Measurements from ENCODE around the gene PATJ.

The PATJ gene

DNA sequence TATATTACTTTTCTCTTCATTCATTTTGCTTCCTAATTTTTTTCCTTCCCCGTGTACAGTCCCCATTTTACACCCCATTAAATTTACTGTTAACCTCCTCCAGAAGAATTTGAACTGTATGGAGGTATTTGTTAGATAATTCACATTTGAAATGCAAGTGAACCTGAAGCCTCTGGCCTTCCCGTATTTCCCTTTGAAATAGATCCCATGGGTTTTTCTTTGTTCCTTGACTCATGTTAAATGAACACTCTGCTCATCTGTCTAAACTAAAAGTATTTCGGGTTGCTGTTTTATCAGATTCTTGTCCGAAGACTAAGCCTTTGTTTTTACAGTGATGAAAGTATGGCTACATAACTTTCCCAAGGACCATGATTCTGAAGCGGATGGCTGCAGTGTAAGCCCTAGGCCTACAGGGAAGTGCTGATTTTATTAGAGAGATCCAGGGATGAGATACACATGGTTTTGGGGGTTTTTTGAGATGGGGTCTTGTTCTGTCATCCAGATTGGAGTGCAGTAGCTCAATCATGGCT is 187.9 kb downstream of the PATJ start:
- Histone ChIP-seq H3K4me1 (ENCODE audit: insufficient read depth, low read length) (no peaks in the 10 kb centered on the region), H3K36me3 (ENCODE audit: insufficient read depth, low read length) (no peaks in the 10 kb centered on the region), H4K20me1 (ENCODE audit: insufficient read depth, low read length) (no peaks in the 10 kb centered on the region), H2AFZ (ENCODE audit: low read depth, low read length) (no peak overlapping the region), H3K27ac (ENCODE audit: low read length) (no peak overlapping the region), H3K9ac (ENCODE audit: low read depth, low read length) (no peak overlapping the region), H3K9me3 (ENCODE audit: insufficient read depth, low read length, severe bottlenecking) (no peaks in the 10 kb centered on the region), H3K79me2 (ENCODE audit: insufficient read depth, low read length) (no peaks in the 10 kb centered on the region), H3K27me3 (ENCODE audit: insufficient read depth, low read length, poor library complexity) (no peaks in the 10 kb centered on the region), H3K4me2 (ENCODE audit: insufficient read depth, low read length) (no peak overlapping the region), H3K4me3 (ENCODE audit: low read depth in 1 of 2, low read length in 2 of 2) (no peak overlapping the region)
- TF ChIP-seq EZH2 (IDR thresholded peaks at IDR 0.05; ENCODE audit: borderline replicate concordance, low read depth, low read length, severe bottlenecking), result no peak
- TF ChIP-seq, protein P1, sequence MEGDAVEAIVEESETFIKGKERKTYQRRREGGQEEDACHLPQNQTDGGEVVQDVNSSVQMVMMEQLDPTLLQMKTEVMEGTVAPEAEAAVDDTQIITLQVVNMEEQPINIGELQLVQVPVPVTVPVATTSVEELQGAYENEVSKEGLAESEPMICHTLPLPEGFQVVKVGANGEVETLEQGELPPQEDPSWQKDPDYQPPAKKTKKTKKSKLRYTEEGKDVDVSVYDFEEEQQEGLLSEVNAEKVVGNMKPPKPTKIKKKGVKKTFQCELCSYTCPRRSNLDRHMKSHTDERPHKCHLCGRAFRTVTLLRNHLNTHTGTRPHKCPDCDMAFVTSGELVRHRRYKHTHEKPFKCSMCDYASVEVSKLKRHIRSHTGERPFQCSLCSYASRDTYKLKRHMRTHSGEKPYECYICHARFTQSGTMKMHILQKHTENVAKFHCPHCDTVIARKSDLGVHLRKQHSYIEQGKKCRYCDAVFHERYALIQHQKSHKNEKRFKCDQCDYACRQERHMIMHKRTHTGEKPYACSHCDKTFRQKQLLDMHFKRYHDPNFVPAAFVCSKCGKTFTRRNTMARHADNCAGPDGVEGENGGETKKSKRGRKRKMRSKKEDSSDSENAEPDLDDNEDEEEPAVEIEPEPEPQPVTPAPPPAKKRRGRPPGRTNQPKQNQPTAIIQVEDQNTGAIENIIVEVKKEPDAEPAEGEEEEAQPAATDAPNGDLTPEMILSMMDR (IDR thresholded peaks at IDR 0.05; ENCODE audit: borderline replicate concordance, extremely low read depth, low read length, poor library complexity, severe bottlenecking), result no peak
- ATAC-seq (ENCODE audit: insufficient read depth, low read depth), result no peak
- DNase-seq, result no peak

DNA sequence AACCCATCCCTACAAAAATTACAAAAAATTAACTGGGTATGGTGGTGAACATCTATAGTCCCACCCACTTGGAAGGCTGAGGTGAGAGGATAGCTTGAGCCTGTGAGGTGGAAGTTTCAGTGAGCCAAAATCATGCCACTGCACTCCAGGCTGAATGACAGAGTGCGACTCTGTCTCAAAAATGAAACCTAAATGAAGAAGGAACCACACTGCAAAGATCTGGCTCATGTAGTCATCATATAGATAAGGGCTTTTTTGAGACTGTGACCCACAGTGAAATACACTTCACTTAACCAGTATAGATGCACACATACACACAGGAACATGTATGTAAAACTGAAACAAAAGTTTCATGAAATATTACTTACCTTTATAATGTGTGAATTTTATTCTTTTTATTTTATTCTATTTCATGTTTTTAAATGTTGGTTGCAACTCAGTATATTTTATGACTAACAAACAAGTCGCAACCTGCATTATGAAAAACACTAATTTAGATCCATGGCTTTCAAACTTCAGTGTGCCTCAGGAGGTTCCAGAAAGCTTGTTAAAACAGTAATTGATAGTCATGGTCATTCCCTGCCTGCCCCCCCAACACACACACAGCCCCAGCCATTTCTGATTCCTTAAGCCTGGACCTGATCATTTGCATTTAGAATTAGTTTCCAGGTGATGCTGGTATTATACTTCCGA is 189.5 kb downstream of the PATJ start:
- Histone ChIP-seq H3K9ac (ENCODE audit: low read depth, low read length) (no peak overlapping the region), H2AFZ (ENCODE audit: low read depth, low read length) (no peak overlapping the region), H3K9me3 (ENCODE audit: insufficient read depth, low read length, severe bottlenecking) (no peaks in the 10 kb centered on the region), H3K36me3 (ENCODE audit: insufficient read depth, low read length) (no peaks in the 10 kb centered on the region), H3K27me3 (ENCODE audit: insufficient read depth, low read length, poor library complexity) (no peaks in the 10 kb centered on the region), H3K4me2 (ENCODE audit: insufficient read depth, low read length) (no peak overlapping the region), H4K20me1 (ENCODE audit: insufficient read depth, low read length) (no peaks in the 10 kb centered on the region), H3K79me2 (ENCODE audit: insufficient read depth, low read length) (no peaks in the 10 kb centered on the region), H3K4me1 (ENCODE audit: insufficient read depth, low read length) (no peaks in the 10 kb centered on the region), H3K27ac (ENCODE audit: low read length) (no peak overlapping the region), H3K4me3 (ENCODE audit: low read depth in 1 of 2, low read length in 2 of 2) (no peak overlapping the region)
- TF ChIP-seq, protein P1 (IDR thresholded peaks at IDR 0.05; ENCODE audit: borderline replicate concordance, extremely low read depth, low read length, poor library complexity, severe bottlenecking), result no peak
- no peak for TF ChIP-seq EZH2 (IDR thresholded peaks at IDR 0.05; ENCODE audit: borderline replicate concordance, low read depth, low read length, severe bottlenecking)
- ATAC-seq (ENCODE audit: insufficient read depth, low read depth) (no peak), DNase-seq (no peak)

DNA sequence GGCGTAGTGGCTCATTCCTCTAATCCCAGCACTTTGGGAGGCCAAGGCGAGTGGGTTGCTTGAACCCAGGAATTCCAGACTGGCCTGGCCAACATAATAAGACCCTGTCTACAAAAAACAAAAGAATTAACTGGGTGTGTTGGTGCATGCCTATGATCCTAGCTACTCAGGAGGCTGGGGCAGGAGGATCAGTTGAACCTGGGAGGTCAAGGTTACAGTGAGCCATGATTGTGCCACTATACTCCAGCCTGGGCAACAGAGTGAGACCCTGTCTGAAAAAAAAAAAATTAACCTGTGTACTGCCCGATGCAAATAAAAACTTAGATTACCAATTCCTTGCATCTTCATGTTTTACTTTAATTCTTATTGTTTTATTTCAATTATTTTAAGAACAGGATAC is 193.2 kb downstream of the PATJ start:
- no peaks in the 10 kb centered on the region for H3K36me3 ChIP-seq (ENCODE audit: insufficient read depth, low read length)
- TF ChIP-seq, protein P1 (IDR thresholded peaks at IDR 0.05; ENCODE audit: borderline replicate concordance, extremely low read depth, low read length, poor library complexity, severe bottlenecking), result no peak
- TF ChIP-seq EZH2 (IDR thresholded peaks at IDR 0.05; ENCODE audit: borderline replicate concordance, low read depth, low read length, severe bottlenecking), result no peak

More for the DNA sequence above, 193.2 kb downstream of the PATJ start:
- ATAC-seq (ENCODE audit: insufficient read depth, low read depth) (no peak), DNase-seq (no peak)
- no peak overlapping the region for H2AFZ ChIP-seq (ENCODE audit: low read depth, low read length)
- H3K9ac ChIP-seq (ENCODE audit: low read depth, low read length), result no peak overlapping the region
- no peaks in the 10 kb centered on the region for H3K79me2 ChIP-seq (ENCODE audit: insufficient read depth, low read length)
- no peaks in the 10 kb centered on the region for H4K20me1 ChIP-seq (ENCODE audit: insufficient read depth, low read length)
- H3K4me3 ChIP-seq (ENCODE audit: low read depth in 1 of 2, low read length in 2 of 2), result no peak overlapping the region
- no peaks in the 10 kb centered on the region for H3K4me1 ChIP-seq (ENCODE audit: insufficient read depth, low read length)
- H3K27me3 ChIP-seq (ENCODE audit: insufficient read depth, low read length, poor library complexity), result no peaks in the 10 kb centered on the region
- H3K4me2 ChIP-seq (ENCODE audit: insufficient read depth, low read length), result no peak overlapping the region
- H3K27ac ChIP-seq (ENCODE audit: low read length), result no peak overlapping the region
- H3K9me3 ChIP-seq (ENCODE audit: insufficient read depth, low read length, severe bottlenecking), result no peaks in the 10 kb centered on the region

All from DND-41 (cell line).